Activated naive CD4-positive, alpha-beta T cell treated with anti-CD3 and anti-CD28 coated beads for 36 hours (primary cell): ENCODE data around the gene CELF1. TPM values are rescaled to one million over a fixed set of nuclear protein-coding genes. Genes with fewer than 3 reads are reported as not detected.

Experiments
- CTCF ChIA-PET: fragments of 350-600 bp; sonication (Branson Sonifier 250); formaldehyde crosslinking; loops from one replicate; lab custom pipeline; 2021; ENCODE audit warnings: antibody characterized with exemption; lab: Charles Lee
- DNase-seq: peaks from one replicate; pipeline ENCODE4 v3.0.0-alpha.2; 2020
- H3K27ac Mint-ChIP-seq: one replicate; pipeline ENCODE4 v1.8.0; 2021; ENCODE audit warnings: mild to moderate bottlenecking, mixed read lengths
- H3K27me3 Mint-ChIP-seq: one replicate; pipeline ENCODE4 v1.8.0; 2021; ENCODE audit warnings: low read depth, mixed read lengths
- H3K36me3 Mint-ChIP-seq: one replicate; pipeline ENCODE4 v1.8.0; 2021; ENCODE audit warnings: low read depth, mixed read lengths
- H3K4me1 Mint-ChIP-seq: one replicate; pipeline ENCODE4 v1.8.0; 2021; ENCODE audit warnings: low read depth, mixed read lengths
- H3K4me3 Mint-ChIP-seq: one replicate; pipeline ENCODE4 v1.8.0; 2021; ENCODE audit warnings: mild to moderate bottlenecking, moderate library complexity, mixed read lengths
- H3K9me3 Mint-ChIP-seq: one replicate; pipeline ENCODE4 v1.8.0; 2021; ENCODE audit warnings: mixed read lengths
- intact Hi-C: fragments of 100-400 bp; cut with micrococcal nuclease; formaldehyde crosslinking; loops from one replicate; pipeline ENCODE4 v1.15.1; 2023
- total RNA-seq, 2 experiments: library from RNA; stranded (reverse); gene quantifications; one replicate each; pipeline ENCODE4 v1.2.3, GENCODE V29; 2021

Gene CELF1
- total RNA-seq, 2 experiments from 2014 or later = 104 to 105 TPM

- no peak overlapping the region for H3K4me3 Mint-ChIP-seq
- no peaks in the 10 kb centered on the region for H3K9me3 Mint-ChIP-seq
- no peak for DNase-seq
- H3K4me1 Mint-ChIP-seq = no peaks in the 10 kb centered on the region
- CTCF ChIA-PET = interaction anchor here (0.6 to 1.6 kb wide), 2 partner anchors 63 to 116 kb away, joined by 3 to 4 read pairs; partner anchors contain the start of gene CELF1
- no peaks in the 10 kb centered on the region for H3K27me3 Mint-ChIP-seq
- H3K27ac Mint-ChIP-seq = no peak overlapping the region
- intact Hi-C loops = no loop called here
- no peaks in the 10 kb centered on the region for H3K36me3 Mint-ChIP-seq
Measured at GRCh38 chr11:47437218-47437745, 115.7 kb downstream of the CELF1 start.

- intact Hi-C loops = no loop called here
- Mint-ChIP-seq H3K4me1 (no peaks in the 10 kb centered on the region), H3K27me3 (no peaks in the 10 kb centered on the region), H3K36me3 (no peaks in the 10 kb centered on the region), H3K9me3 (no peaks in the 10 kb centered on the region), H3K4me3 (no peak overlapping the region), H3K27ac (no peak overlapping the region)
- CTCF ChIA-PET = interaction anchor here (1.6 kb wide), 1 partner anchor 63 kb away, joined by 3 read pairs; no protein-coding TSS in a partner anchor
- DNase-seq = no peak
Measured at GRCh38 chr11:47436726-47437125, 116.2 kb downstream of the CELF1 start.

- Mint-ChIP-seq H3K27me3 (no peaks in the 10 kb centered on the region), H3K36me3 (no peaks in the 10 kb centered on the region), H3K4me3 (no peak overlapping the region), H3K9me3 (no peaks in the 10 kb centered on the region), H3K4me1 (no peaks in the 10 kb centered on the region), H3K27ac (no peak overlapping the region)
- intact Hi-C loops = no loop called here
- CTCF ChIA-PET = no interaction called here
- no peak for DNase-seq
Measured at GRCh38 chr11:47435687-47436086, 117.2 kb downstream of the CELF1 start.

GRCh38 chr11:47434011-47434786 is 118.7 kb downstream of the CELF1 start:
- H3K27me3 Mint-ChIP-seq = no peaks in the 10 kb centered on the region
- no peak overlapping the region for H3K4me3 Mint-ChIP-seq
- intact Hi-C loops = no loop called here
- H3K36me3 Mint-ChIP-seq = no peaks in the 10 kb centered on the region
- no peaks in the 10 kb centered on the region for H3K4me1 Mint-ChIP-seq
- no peaks in the 10 kb centered on the region for H3K9me3 Mint-ChIP-seq
- no peak overlapping the region for H3K27ac Mint-ChIP-seq
- CTCF ChIA-PET = no interaction called here
- no peak for DNase-seq

GRCh38 chr11:47433157-47433556 is 119.8 kb downstream of the CELF1 start:
- Mint-ChIP-seq H3K27me3 (no peaks in the 10 kb centered on the region), H3K9me3 (no peaks in the 10 kb centered on the region), H3K27ac (no peak overlapping the region), H3K36me3 (no peaks in the 10 kb centered on the region), H3K4me1 (no peaks in the 10 kb centered on the region), H3K4me3 (no peak overlapping the region)
- intact Hi-C loops = no loop called here
- DNase-seq = no peak
- CTCF ChIA-PET = interaction anchor here (1.1 kb wide), 2 partner anchors 20 to 22 kb away, joined by 3 to 5 read pairs; no protein-coding TSS in a partner anchor

- H3K27ac Mint-ChIP-seq = no peak overlapping the region
- H3K9me3 Mint-ChIP-seq = no peaks in the 10 kb centered on the region
- no peak overlapping the region for H3K4me3 Mint-ChIP-seq
- intact Hi-C loops = no loop called here
- no peak for DNase-seq
- H3K36me3 Mint-ChIP-seq = no peaks in the 10 kb centered on the region
- CTCF ChIA-PET = interaction anchor here (1.2 kb wide), 1 partner anchor 58 kb away, joined by 4 read pairs; no protein-coding TSS in a partner anchor
- peaks cover 3% of the 10 kb centered on the region for H3K4me1 Mint-ChIP-seq
- H3K27me3 Mint-ChIP-seq = no peaks in the 10 kb centered on the region
Measured at GRCh38 chr11:47431356-47432083, 121.4 kb downstream of the CELF1 start.

GRCh38 chr11:47430524-47430923 is 122.4 kb downstream of the CELF1 start:
- Mint-ChIP-seq H3K4me1 (peaks cover 9% of the 10 kb centered on the region), H3K27me3 (no peaks in the 10 kb centered on the region), H3K36me3 (peaks cover 6% of the 10 kb centered on the region), H3K27ac (no peak overlapping the region), H3K4me3 (no peak overlapping the region), H3K9me3 (no peaks in the 10 kb centered on the region)
- CTCF ChIA-PET = interaction anchor here (1.6 kb wide), 1 partner anchor 56 kb away, joined by 4 read pairs; no protein-coding TSS in a partner anchor
- DNase-seq = no peak
- intact Hi-C loops = no loop called here

- DNase-seq = peak; percentile 99
- H3K27me3 Mint-ChIP-seq = no peaks in the 10 kb centered on the region
- H3K9me3 Mint-ChIP-seq = no peaks in the 10 kb centered on the region
- peaks cover 26% of the 10 kb centered on the region for H3K4me1 Mint-ChIP-seq
- H3K4me3 Mint-ChIP-seq = peak within 1 kb of the TSS; percentile 98
- H3K36me3 Mint-ChIP-seq = peaks cover 38% of the 10 kb centered on the region
- peak within 1 kb of the TSS; percentile 98 for H3K27ac Mint-ChIP-seq
- intact Hi-C loops = loop anchor here (1.0 kb wide), 11 partner anchors 18 to 422 kb away; partner anchors contain the start of genes AGBL2, CELF1, DDB2 and FNBP4
- CTCF ChIA-PET = interaction anchor here (0.7 to 4.1 kb wide), 4 partner anchors 9 to 53 kb away, joined by 3 to 33 read pairs (median 14); no protein-coding TSS in a partner anchor
Measured at GRCh38 chr11:47426062-47426956, 126.6 kb downstream of the CELF1 start, which contains the start of gene PSMC3. Gene PSMC3 (minus strand): TSS chr11:47426439. CDS start chr11:47426279, 160 bp downstream.

- peaks cover 26% of the 10 kb centered on the region for H3K4me1 Mint-ChIP-seq
- CTCF ChIA-PET = interaction anchor here (0.7 to 4.1 kb wide), 4 partner anchors 8 to 52 kb away, joined by 3 to 33 read pairs (median 14); no protein-coding TSS in a partner anchor
- intact Hi-C loops = loop anchor here (1.0 kb wide), 11 partner anchors 17 to 423 kb away; partner anchors contain the start of genes AGBL2, CELF1, DDB2 and FNBP4
- H3K4me3 Mint-ChIP-seq = peak overlapping the region; percentile 98
- H3K27ac Mint-ChIP-seq = peak overlapping the region; percentile 98
- no peak for DNase-seq
- H3K9me3 Mint-ChIP-seq = no peaks in the 10 kb centered on the region
- no peaks in the 10 kb centered on the region for H3K27me3 Mint-ChIP-seq
- peaks cover 40% of the 10 kb centered on the region for H3K36me3 Mint-ChIP-seq
Measured at GRCh38 chr11:47425611-47426010, 127.3 kb downstream of the CELF1 start.

GRCh38 chr11:47418454-47419259 is 134.3 kb downstream of the CELF1 start:
- CTCF ChIA-PET = interaction anchor here (0.5 to 1.2 kb wide), 3 partner anchors 10 to 725 kb away, joined by 3 to 4 read pairs (median 4); partner anchors contain the start of gene SLC39A13
- Mint-ChIP-seq H3K36me3 (peaks cover 46% of the 10 kb centered on the region), H3K4me1 (no peaks in the 10 kb centered on the region), H3K9me3 (no peaks in the 10 kb centered on the region), H3K27me3 (no peaks in the 10 kb centered on the region), H3K27ac (no peak overlapping the region), H3K4me3 (no peak overlapping the region)
- intact Hi-C loops = no loop called here
- no peak for DNase-seq
